ENCODE data around the gene PPP2R1B.

PPP2R1B gene

DNA sequence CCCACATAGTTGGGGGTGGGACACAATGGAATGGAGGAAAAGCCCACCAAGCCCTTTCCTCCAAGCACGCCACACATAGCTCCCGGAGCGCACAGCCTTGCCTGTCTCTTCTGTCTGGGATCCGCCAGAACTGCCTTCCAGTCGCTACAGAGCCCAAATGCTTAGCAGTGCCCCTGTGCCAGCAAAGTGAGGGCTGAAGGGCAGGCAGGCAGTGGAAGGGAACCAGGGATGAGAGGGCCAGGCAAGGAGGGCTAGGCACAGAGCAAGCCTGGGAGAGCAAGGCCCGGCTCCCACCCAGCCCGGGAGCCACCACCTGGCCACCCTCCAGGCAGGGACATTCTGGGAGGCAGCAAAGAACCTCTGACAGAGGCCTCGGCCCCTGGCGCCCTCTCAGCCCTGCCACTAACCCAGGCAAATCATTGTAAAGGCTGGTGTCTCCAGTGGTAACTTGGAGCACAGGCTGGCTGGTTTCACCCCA is 32.5 kb downstream of the PPP2R1B start:
- Histone ChIP-seq H3K27me3 (ENCODE audit: control insufficient read depth, low read length) (no peaks in the 10 kb centered on the region), H3K4me1 (ENCODE audit: control insufficient read depth, low read length) (no peaks in the 10 kb centered on the region), H4K20me1 (ENCODE audit: control insufficient read depth, insufficient read depth, low read depth, low read length) (no peaks in the 10 kb centered on the region), H3K9me3 (ENCODE audit: control insufficient read depth, insufficient read depth, low read length) (no peaks in the 10 kb centered on the region), H3K79me2 (ENCODE audit: control insufficient read depth, low read length) (no peaks in the 10 kb centered on the region), H3K4me2 (ENCODE audit: low read length) (no peak overlapping the region), H3K9me2 (replicated peaks; ENCODE audit: control insufficient read depth, low read length) (no peaks in the 10 kb centered on the region), H3K36me3 (ENCODE audit: control insufficient read depth, low read length) (peaks cover 7% of the 10 kb centered on the region; the same call in 1 of the 2 replicates), H3K27ac (ENCODE audit: low read depth, low read length) (no peak overlapping the region), H3K4me3 (ENCODE audit: low read length) (no peak overlapping the region), H3F3A (ENCODE audit: control insufficient read depth, insufficient read depth) (no peaks in the 10 kb centered on the region)
- TF ChIP-seq, protein P1, sequence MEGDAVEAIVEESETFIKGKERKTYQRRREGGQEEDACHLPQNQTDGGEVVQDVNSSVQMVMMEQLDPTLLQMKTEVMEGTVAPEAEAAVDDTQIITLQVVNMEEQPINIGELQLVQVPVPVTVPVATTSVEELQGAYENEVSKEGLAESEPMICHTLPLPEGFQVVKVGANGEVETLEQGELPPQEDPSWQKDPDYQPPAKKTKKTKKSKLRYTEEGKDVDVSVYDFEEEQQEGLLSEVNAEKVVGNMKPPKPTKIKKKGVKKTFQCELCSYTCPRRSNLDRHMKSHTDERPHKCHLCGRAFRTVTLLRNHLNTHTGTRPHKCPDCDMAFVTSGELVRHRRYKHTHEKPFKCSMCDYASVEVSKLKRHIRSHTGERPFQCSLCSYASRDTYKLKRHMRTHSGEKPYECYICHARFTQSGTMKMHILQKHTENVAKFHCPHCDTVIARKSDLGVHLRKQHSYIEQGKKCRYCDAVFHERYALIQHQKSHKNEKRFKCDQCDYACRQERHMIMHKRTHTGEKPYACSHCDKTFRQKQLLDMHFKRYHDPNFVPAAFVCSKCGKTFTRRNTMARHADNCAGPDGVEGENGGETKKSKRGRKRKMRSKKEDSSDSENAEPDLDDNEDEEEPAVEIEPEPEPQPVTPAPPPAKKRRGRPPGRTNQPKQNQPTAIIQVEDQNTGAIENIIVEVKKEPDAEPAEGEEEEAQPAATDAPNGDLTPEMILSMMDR (IDR thresholded peaks at IDR 0.05; ENCODE audit: low read depth, low read length, poor library complexity, severe bottlenecking) = no peak
- no peak for TF ChIP-seq EZH2phosphoT487 (IDR thresholded peaks at IDR 0.05; ENCODE audit: borderline replicate concordance, low read length)

DNA sequence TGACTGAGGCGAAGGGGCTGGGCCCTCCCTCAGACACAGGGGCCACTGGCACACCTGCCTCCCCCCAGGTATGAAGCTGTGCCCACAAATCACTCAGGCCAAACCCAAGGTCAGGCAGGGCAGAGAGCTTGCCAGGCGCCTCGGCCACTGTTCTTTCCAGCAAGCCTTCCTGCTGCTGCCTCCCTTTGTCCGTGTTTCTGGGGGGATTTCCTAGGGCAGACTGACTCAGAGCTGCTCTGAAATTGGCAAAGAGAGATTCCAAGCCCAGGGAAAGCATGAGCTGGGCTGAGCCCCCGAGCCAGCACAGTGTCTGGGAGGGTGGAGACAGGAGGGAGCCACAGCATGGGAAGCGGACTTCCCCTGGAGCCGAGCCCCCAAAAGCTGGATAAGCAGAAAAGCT is 33.2 kb downstream of the PPP2R1B start:
- Histone ChIP-seq H3K4me3 (ENCODE audit: low read length) (no peak overlapping the region), H3K4me1 (ENCODE audit: control insufficient read depth, low read length) (no peaks in the 10 kb centered on the region), H4K20me1 (ENCODE audit: control insufficient read depth, insufficient read depth, low read depth, low read length) (no peaks in the 10 kb centered on the region), H3F3A (ENCODE audit: control insufficient read depth, insufficient read depth) (no peaks in the 10 kb centered on the region), H3K36me3 (ENCODE audit: control insufficient read depth, low read length) (peaks cover under 1% of the 10 kb centered on the region; the same call in 1 of the 2 replicates), H3K9me2 (replicated peaks; ENCODE audit: control insufficient read depth, low read length) (no peaks in the 10 kb centered on the region), H3K4me2 (ENCODE audit: low read length) (no peak overlapping the region), H3K27ac (ENCODE audit: low read depth, low read length) (no peak overlapping the region), H3K79me2 (ENCODE audit: control insufficient read depth, low read length) (no peaks in the 10 kb centered on the region), H3K9me3 (ENCODE audit: control insufficient read depth, insufficient read depth, low read length) (no peaks in the 10 kb centered on the region), H3K27me3 (ENCODE audit: control insufficient read depth, low read length) (no peaks in the 10 kb centered on the region)
- TF ChIP-seq EZH2phosphoT487 (IDR thresholded peaks at IDR 0.05; ENCODE audit: borderline replicate concordance, low read length) = no peak
- TF ChIP-seq, protein P1 (IDR thresholded peaks at IDR 0.05; ENCODE audit: low read depth, low read length, poor library complexity, severe bottlenecking) = no peak

DNA sequence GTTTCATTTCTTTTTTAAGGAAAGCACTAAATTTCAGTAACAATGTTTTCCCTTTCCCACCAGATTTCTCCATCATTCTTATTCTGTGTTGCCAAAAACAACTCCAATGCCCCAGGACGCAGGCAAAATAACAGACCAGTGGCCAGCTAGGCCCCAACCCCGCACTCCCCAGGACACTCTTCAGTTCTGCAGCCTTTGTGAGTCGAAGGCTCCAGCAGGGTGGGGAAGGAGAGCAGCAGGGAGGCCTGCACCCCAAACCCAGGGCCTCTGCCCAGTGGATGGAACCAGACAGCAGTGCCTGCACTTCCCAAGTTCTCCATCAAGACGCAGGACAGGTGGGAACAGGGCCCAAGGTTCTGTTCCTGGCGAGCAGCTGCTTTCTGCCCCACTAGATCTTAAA is 34.4 kb downstream of the PPP2R1B start:
- no peaks in the 10 kb centered on the region for H4K20me1 ChIP-seq (ENCODE audit: control insufficient read depth, insufficient read depth, low read depth, low read length)
- no peak for TF ChIP-seq EZH2phosphoT487 (IDR thresholded peaks at IDR 0.05; ENCODE audit: borderline replicate concordance, low read length)
- TF ChIP-seq, protein P1 (IDR thresholded peaks at IDR 0.05; ENCODE audit: low read depth, low read length, poor library complexity, severe bottlenecking) = no peak
- no peaks in the 10 kb centered on the region for H3K79me2 ChIP-seq (ENCODE audit: control insufficient read depth, low read length)
- H3K36me3 ChIP-seq (ENCODE audit: control insufficient read depth, low read length) = peaks cover 5% of the 10 kb centered on the region; the same call in 1 of the 2 replicates
- H3K27me3 ChIP-seq (ENCODE audit: control insufficient read depth, low read length) = no peaks in the 10 kb centered on the region
- no peak overlapping the region for H3K4me3 ChIP-seq (ENCODE audit: low read length)
- H3K4me2 ChIP-seq (ENCODE audit: low read length) = no peak overlapping the region
- H3F3A ChIP-seq (ENCODE audit: control insufficient read depth, insufficient read depth) = no peaks in the 10 kb centered on the region
- H3K4me1 ChIP-seq (ENCODE audit: control insufficient read depth, low read length) = no peaks in the 10 kb centered on the region
- H3K9me3 ChIP-seq (ENCODE audit: control insufficient read depth, insufficient read depth, low read length) = no peaks in the 10 kb centered on the region
- H3K27ac ChIP-seq (ENCODE audit: low read depth, low read length) = no peak overlapping the region
- H3K9me2 ChIP-seq (replicated peaks; ENCODE audit: control insufficient read depth, low read length) = no peaks in the 10 kb centered on the region
